Measurements from ENCODE around the gene LRRC37A3.
"Not testable (repeated sequence)": the region's sequence is repeated elsewhere in the genome, so short reads cannot be mapped to it uniquely, and the experiment has no call there.

The LRRC37A3 gene

DNA sequence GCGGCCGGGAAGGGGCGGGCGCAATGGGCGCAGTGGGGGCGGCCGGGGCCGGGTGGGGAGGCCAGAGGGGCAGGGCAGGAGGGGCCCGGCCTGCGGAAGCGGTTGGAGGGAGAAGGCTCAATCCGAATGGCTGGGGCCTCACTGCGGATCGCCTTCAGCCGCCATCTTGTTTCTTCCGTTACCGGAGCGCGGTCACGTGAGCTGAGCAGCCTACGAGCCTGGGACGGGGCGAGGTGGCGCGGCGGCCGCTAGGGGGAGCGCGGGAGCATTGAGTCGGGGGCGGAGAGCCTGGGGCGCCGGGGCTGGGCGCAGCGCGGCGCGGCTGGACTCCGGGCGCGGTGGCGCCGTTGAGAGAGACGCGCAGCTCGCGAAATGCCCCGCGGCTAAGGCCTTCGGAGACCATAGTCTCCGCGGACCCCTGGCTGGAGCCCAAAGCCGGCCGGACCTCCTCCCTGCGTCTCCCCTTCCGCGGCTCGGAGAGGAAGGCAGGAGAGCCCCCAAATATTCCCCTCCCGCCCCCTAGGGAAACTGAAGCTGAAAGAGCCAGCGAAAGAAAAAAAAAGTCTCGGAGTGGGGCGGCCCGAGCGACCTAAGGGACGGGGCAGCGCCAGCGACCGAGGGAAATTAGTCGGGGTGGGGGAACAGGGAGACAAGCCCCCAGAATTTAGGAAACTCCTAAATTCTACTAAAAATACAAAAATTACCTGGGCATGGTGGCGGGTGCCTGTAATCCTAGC lies at the start of gene LRRC37A3:
LRRC37A3 (minus strand) TSS at position 190 of the 737 bp plus-strand sequence. CDS start 22,221 bp downstream, outside the sequence.
- DNase-seq = peak; percentile 88 to 96

DNA sequence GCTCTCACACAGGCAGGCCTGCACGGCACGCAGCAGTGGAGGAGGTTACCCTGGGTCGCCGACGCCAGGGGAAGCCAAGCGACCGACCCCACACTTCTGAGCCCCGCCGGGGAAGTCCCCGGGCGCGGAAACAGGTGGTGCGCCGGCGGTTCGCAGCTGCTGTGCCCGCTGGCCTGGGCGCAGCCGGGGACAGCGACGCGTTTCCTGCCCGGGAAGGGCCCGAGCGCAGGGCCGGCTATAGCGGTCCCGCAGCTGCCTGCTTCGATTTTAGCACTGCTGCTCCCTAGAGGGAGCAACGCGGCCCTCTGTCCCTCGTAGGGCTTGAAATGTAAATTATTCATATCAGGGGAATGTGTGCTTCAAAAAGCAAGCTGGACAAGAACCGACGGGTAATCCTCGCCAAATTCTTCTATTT lies 46.6 kb upstream of the LRRC37A3 start:
- DNase-seq = peak; percentile 9 to 51

DNA sequence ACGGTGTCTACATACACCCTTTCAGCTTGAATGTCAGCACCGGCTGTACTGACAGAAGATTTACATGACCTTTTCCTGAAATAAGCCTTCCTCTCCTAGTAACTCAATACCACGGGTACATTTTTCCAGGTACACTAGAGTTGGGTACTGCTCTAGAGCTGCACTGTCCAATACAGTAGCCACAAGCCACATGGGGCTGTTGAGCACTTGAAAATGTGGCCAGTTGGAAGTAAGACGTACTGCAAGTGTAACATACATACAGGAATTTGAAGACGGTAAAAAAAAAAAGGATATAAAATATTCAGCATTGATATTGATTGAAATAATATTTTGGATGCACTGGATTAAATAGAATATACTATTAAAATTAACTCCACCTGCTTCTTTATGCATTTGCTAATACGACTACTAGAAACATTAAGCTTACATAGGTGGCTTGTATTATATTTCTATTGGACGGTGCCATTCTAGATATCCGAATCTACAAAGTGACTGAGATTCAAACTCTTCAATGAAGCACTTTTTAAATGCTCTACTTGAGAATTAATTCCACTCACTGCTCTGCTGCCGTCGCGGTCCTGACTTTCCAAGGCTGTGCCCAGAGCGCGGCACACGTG lies 46.1 kb upstream of the LRRC37A3 start:
- not testable (repeated sequence) for DNase-seq

DNA sequence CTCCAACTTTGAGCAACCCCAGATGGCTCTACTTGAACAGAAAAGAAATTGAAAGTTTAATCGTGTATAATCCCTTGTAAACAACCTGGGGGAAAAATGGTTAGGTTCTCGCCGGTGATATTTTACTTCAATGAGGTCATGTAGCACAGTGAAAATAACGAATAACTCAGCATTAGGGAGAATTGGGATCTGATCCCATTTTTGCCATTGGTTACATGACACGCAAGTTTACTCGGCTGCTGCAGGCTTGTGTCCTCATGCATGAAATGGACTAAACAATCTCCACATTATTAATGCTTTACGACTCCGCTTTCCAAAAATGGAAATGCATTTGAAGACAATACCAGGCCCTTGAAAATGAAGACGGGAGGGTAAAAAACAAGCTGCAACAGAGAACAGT lies 45.5 kb upstream of the LRRC37A3 start:
- no peak for DNase-seq

DNA sequence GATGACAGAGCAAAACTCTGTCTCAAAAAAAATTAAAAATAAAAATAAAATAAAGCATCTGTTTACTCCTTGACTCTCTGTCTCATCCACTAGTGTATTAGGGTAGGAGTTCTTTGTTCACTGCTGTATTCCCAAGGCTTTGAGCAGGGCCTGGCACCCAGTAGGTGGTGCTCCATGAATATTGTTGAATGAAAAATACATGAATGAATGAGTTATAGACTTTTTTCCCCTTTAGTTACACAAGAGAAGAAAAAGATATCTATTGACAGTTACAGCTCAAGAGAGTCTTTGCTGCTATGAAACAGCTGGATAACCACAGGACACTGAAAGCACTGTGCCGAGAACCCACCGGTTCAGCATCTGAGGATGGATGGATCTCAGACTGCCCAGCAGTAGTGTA lies 44.5 kb upstream of the LRRC37A3 start:
- not testable (repeated sequence) for DNase-seq

DNA sequence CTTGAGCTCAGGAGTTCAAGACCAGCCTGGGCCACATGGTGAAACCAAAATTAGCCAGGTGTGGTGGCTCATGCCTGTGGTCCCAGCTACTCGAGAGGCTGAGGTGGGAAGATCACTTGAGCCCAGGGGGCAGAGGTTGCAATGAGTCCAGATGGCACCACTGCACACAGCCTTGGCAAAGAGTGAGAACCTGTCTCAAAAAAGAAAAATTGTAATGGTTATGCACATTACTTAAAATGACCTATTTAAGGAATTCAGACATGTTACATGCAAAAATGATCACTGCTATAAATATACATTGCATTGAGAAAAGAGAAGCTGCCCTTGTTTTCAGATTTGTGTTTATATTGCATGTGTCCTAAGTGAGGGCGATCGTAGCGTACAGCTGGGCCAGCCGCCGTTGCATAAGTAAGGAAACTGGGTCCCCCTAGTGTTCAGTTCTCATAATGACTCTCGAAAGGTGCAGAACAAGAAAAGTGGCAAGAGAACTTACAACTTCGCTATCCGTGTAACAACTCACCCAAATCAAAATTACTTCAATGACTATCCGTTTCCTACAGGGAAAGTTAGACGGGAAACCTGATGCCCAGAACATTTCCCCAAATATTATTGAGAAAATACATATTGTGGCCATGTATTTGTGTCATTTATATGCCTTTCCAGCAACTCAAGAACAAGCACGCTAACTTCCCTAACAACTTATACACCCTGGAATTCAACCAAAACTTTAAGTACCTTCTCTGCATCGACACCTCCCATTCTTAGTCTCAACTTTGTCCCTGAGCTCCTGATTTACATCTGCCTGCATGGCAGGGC lies 42.5 kb upstream of the LRRC37A3 start:
- DNase-seq = peak; percentile 37 to 69

DNA sequence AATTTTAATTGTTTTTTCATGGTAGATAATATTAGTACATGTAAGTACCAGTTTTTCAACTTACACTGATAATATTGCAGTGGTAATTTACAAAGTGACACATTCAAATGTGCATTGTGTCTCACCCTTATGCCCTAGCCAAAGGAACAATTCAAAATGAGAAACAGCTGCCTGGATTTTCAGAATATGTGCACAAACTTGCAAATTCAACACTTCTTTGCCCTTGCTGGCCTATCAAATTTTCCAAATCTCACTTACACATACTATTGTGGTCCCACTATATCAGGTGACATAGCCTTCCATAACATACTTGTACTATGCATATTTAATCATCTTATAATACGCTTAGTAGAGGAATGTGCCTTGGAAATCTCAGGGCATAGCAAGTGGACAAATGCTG lies 32.6 kb upstream of the LRRC37A3 start:
- DNase-seq = no peak

DNA sequence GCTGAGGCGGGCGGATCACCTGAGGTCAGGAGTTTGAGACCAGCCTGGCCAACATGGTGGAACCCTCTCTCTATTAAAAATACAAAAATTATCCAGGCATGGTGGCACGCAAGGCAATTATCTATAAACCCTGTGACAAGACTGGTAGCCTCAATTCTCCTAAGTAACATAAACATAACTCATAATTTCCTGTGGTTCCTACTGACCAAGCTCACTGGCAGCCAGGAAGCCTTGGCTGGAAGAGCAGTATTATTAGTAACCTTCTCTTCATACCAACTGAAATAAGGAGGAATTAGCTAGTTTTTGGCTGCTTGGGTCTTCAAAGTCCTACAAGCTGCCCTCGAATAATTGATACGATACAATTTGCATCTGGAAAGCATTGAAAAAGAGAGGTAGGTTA lies 31.6 kb upstream of the LRRC37A3 start:
- no peak for DNase-seq

DNA sequence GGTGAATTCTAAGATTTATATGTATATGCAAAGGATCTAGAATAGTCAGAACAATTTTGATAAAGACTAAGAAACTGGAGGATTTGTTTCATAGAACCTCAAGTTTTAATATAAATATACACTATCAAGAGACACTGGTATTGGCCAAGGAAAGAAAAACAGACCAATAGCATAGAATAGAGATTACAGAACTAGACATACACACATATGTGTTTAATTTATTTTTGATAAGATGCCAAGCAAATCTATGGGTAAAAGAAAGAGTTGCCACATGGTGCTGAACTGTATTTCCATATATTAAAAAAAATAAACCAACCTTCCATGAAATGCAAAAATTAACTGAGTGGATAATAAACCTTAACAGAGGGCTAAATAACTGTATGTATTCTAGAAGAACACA lies 27.9 kb upstream of the LRRC37A3 start:
- no peak for DNase-seq

DNA sequence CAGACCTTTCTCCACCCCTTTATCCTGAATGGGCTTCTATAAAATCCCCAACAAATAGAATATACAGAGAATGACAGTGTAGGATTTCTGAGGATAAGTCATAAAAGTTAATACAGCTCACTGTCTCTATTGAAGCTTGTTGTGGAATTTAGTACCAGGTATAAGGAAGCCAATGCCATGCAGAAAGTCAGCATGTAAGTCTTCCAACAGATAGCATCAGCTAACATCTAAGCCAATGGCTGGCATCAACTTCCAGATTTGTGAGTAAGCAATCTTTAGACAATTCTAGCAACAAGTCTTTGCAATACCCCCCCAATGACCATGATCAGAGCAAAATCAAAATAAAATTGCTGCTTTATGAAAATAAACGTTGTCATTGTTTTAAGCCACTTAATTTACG lies 22.5 kb upstream of the LRRC37A3 start:
- DNase-seq = no peak

DNA sequence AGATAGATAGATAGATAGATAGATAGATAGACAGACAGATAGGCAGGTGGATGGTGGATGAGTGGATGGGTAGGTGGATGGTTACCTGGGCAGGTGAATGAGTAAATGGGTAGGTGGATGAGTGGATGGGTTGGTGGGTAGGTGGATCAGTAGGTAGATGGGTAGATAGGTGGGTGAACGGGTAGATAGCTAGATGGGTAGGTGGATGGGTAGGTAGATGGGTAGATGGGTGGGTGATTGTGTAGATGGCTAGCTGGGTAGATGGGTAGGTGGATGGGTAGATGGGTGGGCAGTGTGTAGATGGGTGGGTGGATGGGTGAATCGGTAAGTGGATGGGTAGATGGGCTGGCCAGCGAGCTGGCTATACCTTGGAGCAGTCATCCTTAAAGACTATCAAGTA lies 21.8 kb upstream of the LRRC37A3 start:
- no peak for DNase-seq

DNA sequence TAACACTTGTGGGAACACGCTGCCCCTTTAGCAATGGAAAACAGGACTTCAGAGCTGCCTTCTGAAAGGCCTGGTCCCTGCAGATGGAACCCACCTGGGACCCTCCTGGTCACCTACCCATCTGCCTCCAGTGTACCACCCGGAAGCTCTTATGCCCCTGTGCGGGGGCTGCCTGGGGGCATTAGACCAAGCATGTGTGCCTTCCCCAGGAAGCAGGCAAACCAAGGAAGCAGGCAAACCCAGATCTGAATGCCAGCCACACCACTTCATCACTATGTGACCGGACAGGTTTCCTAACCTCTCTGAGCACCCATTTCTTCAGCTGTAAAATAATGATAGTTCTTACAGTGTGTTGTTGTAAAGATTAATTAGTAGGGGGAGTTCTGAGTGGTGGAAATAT lies 20.8 kb upstream of the LRRC37A3 start:
- no peak for DNase-seq

DNA sequence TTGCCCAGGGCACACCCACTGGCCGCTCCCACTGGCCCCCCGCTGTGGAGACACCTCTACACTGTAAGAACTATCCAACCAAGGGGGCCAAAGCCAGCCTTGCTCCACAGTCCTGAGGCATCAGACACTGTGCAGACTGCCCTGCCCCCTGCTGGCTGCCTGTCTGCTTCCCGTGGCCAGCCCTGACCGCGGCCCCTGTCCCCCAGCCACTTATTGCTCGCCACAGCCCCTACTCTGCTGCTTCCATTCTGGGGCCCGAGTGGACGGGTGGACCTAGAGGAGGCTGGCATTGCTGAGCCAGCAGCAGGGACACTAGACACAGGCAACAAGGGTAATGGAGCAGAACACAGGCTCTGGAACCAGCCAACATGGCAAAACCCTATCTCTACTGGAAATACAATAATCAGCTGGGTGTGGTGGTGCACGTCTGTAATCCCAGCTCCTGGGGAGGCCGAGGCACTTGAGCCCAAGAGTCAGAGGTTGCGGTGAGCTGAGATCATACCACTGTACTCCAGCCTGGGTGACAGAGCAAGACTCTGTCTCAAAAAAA lies 19.7 kb upstream of the LRRC37A3 start:
- no peak for DNase-seq

DNA sequence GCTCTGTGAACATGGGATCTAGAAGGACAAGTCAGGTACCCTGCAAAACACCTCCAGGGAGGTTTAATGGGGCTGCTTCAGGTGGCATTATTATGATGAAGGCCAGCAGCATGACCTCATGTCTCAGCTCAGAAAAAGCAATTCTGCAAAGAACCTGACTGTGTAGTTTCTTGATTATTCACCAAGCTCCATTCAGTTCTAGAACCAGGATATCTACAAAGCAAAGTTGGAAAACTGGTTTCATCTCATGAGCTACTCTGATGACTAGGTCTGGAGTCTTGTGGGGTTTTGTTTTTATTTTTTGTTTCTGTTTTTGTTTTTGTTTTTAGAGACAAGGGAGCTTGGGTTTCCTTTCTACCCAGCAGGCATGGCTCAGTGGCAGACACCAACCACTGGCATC lies 19.0 kb upstream of the LRRC37A3 start:
- DNase-seq = no peak

DNA sequence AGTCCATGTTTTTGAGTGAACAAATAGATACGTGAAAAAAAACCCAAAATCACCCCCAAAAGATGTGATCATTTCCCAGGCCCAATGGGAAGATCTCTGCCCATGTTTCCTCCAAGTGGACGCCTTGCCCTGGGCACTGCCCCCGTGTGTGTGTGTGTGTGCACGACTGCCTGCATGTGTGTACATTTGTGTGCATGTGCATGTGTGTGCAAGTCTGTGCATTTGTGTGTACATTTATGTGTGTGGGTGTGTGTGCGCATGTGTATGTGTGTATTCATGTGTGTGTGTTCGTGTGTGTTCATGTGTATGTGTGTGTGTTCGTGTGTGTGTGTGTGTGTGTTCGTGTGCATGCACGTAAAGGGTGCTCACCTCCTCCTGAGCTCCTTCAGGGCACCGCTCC lies 16.8 kb upstream of the LRRC37A3 start:
- no peak for DNase-seq

DNA sequence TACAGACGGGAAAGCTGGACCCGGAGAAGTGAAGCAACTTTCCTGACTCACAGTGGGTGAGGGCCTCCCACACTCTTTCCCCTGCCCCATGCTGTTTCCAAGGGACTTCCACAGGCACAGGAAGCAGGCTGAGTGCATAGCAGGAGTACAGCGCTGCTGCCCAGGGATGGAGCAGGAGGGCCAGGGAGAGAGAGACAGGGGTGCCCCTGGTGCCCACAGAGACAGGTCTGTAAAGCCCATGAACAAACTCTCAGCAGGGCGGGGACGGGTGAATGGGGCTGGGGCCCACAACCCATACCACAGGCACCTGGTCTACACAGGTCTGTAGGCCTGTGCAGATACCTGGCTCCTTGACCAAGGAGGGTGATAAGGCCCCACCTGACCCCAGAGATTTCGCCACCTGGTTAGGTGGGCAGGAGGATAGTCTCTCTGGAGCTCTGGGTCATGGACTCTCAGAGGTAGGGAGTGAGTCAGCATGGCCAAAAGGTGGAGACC lies 15.1 kb upstream of the LRRC37A3 start:
- not testable (repeated sequence) for DNase-seq

DNA sequence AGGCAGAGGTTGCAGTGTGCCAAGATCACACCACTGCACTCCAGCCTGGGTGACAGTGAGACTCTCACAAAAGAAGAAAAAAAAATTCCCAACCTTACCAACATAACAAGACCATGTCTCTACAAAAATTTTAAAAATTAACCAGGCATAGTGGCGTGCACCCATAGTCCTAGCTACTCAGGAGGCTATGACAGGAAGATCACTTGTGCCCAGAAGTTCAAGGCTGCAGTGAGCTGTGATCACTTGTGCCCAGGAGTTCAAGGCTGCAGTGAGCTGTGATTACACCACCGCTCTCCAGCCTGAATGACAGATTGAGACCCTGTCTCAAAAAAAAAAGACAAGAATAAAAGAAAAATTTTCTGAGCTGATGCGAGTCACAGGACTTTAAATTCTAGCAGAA lies 13.6 kb upstream of the LRRC37A3 start:
- not testable (repeated sequence) for DNase-seq

DNA sequence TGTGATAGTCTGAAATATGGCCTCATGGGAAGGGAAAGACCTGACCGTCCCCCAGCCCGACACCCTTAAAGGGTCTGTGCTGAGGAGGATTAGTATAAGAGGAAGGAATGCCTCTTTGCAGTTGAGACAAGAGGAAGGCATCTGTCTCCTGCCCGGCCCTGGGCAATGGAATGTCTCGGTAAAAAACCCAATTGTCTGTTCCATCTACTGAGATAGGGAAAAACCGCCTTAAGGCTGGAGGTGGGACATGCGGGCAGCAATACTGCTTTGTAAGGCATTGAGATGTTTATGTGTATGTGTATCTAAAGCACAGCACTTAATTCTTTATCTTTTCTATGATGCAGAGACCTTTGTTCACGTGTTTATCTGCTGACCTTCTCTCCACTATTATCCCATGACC lies 11.1 kb upstream of the LRRC37A3 start:
- DNase-seq = not testable (repeated sequence)

DNA sequence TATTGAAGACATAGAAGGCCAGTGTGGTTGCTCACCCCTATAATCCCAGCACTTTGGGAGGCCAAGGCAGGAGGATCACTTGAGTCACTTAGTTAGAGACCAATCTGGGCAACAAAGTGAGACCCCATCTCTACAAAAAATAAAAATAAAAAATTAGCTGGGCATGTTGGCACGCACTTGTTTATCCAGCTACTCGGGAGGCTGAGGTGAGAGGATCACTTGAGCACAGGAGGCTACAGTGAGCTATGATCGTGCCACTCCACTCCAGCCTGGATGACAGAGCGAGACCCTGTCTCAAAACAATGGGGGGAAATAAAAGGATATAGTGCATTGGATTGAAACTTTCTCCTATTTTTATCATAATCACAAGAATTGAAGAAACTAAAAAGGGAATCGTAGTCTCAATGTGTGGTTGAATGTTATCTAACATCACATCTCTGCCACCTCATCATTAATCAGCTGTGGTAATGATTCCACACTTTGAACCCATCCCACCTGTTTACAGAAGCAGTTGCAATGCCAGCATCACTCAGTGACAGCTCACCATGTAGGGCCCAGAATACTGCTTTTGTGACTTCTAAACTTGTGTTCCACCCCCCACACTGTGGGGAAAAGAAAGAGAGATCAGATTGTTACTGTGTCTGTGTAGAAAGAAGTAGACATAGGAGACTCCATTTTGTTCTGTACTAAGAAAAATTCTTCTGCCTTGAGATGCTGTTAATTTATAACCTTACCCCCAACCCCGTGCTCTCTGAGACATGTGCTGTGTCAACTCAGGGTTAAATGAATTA lies 10.3 kb upstream of the LRRC37A3 start:
- peak; percentile 77 to 82 for DNase-seq

DNA sequence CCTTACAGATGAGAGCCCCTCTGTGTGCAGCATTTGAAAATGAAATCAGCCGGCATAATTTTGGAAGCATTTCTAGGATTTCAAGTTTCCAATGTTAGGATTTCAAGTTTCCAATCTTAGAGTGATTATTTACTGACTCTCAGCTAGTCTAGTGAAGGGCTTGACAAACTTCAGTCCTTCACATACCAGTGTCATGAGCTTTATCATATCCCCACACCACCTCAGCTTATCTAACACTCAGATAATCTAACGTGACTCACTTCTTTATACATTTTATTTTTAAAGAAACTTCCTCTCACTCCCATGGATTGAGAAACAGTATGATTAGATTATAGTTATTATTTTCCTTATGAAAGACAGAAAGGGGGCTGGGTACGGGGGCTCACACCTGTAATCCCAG lies 9.4 kb upstream of the LRRC37A3 start:
- not testable (repeated sequence) for DNase-seq

DNA sequence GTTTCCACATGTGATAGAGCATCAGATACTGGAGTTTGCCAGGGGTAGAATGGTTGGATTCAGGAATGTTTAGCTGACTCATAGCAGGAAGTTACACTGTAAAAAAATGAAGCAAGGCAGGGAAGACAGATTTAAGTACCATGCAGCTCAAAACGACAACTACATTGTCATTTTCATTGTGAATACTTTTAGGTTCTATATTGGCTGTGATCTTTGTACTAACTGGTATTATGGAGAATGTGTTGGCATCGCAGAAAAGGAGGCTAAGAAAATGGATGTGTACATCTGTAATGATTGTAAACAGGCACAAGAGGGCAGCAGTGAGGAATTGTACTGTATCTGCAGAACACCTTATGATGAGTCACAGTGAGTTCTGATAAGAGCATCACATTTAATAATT lies 8.2 kb upstream of the LRRC37A3 start:
- peak; percentile 10 to 79 for DNase-seq

DNA sequence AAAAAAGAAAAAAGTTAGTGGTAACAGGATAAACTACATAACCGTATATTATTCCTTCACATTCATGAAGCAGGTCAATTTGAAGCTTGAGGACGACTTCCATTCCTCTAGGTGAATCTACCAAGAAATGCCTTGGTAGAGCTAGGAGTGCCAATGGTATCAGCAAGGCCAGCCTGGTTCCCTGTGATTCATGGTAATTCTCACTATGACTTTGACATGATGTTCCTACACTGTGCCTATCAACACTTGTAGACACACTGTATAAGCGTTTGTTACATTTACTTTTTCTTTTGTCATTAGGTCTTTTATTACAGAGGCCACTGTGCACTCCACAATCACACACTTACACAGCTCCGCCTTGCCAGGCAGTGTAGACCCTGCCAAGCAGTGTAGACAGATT lies 7.2 kb upstream of the LRRC37A3 start:
- DNase-seq = not testable (repeated sequence)
